Renal cortical epithelial cell (primary cell): ENCODE results near the gene SLC48A1. TPM values are rescaled to one million over a fixed set of nuclear protein-coding genes. Genes with fewer than 3 reads are reported as not detected.

Source experiments
- DNase-seq: peaks from one replicate; pipeline ENCODE4 v3.0.0-alpha.2; 2011; ENCODE audit warnings: low read depth
- total RNA-seq: library from RNA; depleted of rRNA; stranded (reverse); fragments of >200 nt; gene quantifications from 2 replicates; pipeline ENCODE4 v1.2.3, GENCODE V29; 2014

Gene SLC48A1
- total RNA-seq, 1 donor from 2014 or later, result 77.2 TPM

- DNase-seq, result no peak
Measured at GRCh38 chr12:47744005-47744651, 28.9 kb upstream of the SLC48A1 start.

- DNase-seq, result no peak
Measured at GRCh38 chr12:47744778-47745436, 28.1 kb upstream of the SLC48A1 start.

GRCh38 chr12:47745485-47746041, 27.5 kb upstream of the SLC48A1 start:
- DNase-seq, result no peak

- no peak for DNase-seq
Measured at GRCh38 chr12:47746073-47746472, 27.0 kb upstream of the SLC48A1 start.

- no peak for DNase-seq
Measured at GRCh38 chr12:47746523-47746922, 26.5 kb upstream of the SLC48A1 start.

GRCh38 chr12:47747126-47747525, 25.9 kb upstream of the SLC48A1 start:
- no peak for DNase-seq

GRCh38 chr12:47747596-47748506, 25.2 kb upstream of the SLC48A1 start:
- no peak for DNase-seq

- no peak for DNase-seq
Measured at GRCh38 chr12:47748507-47748828, 24.6 kb upstream of the SLC48A1 start.

- DNase-seq, result no peak
Measured at GRCh38 chr12:47748899-47749298, 24.1 kb upstream of the SLC48A1 start.

GRCh38 chr12:47750229-47750798, 22.7 kb upstream of the SLC48A1 start:
- no peak for DNase-seq

GRCh38 chr12:47750916-47751470, 22.0 kb upstream of the SLC48A1 start:
- no peak for DNase-seq

GRCh38 chr12:47751561-47751960, 21.5 kb upstream of the SLC48A1 start:
- DNase-seq, result no peak

GRCh38 chr12:47752121-47752520, 20.9 kb upstream of the SLC48A1 start:
- DNase-seq, result no peak

GRCh38 chr12:47752552-47752951, 20.5 kb upstream of the SLC48A1 start:
- DNase-seq, result no peak

- DNase-seq, result peak; percentile 75
Measured at GRCh38 chr12:47753021-47754001, 19.7 kb upstream of the SLC48A1 start.

- DNase-seq, result no peak
Measured at GRCh38 chr12:47754126-47754525, 18.9 kb upstream of the SLC48A1 start.

- no peak for DNase-seq
Measured at GRCh38 chr12:47754881-47755280, 18.2 kb upstream of the SLC48A1 start.

- DNase-seq, result peak; percentile 47
Measured at GRCh38 chr12:47755655-47756562, 17.1 kb upstream of the SLC48A1 start.

- no peak for DNase-seq
Measured at GRCh38 chr12:47757364-47757839, 15.6 kb upstream of the SLC48A1 start.
